Ovary (tissue), 3 donors: ENCODE data around the gene AQP11.

Experiments
- CTCF ChIP-seq, 3 donors: fragments of 450-650 bp in 2 of 3; fragments of 200-600 bp in 1 of 3; IDR thresholded peaks; one replicate each; pipeline versions ENCODE4 v1.5.1 to v1.8.0; 2016 to 2022; ENCODE audit warnings: antibody characterized with exemption in 3 of 3, mild to moderate bottlenecking in 1 of 3
- EP300 ChIP-seq: sonication (generic); formaldehyde crosslinking; IDR thresholded peaks from one replicate; pipeline ENCODE4 v1.6.1; 2017; ENCODE audit warnings: antibody characterized with exemption
- donor health status: DM: no; HTN: no; CAD: no.

GRCh38 chr11:77547047-77547836 lies 42.5 kb upstream of the AQP11 start:
- TF ChIP-seq CTCF (IDR thresholded peaks at IDR 0.05) = no peak
- no peak for TF ChIP-seq EP300
